ENCODE data around the gene ZBTB2. TPM values are rescaled to one million over a fixed set of nuclear protein-coding genes. Genes with fewer than 3 reads are reported as not detected.

ZBTB2 gene
- total and polyA plus RNA-seq, 2 experiments from 2014 or later = 10.6 to 17.3 TPM

DNA sequence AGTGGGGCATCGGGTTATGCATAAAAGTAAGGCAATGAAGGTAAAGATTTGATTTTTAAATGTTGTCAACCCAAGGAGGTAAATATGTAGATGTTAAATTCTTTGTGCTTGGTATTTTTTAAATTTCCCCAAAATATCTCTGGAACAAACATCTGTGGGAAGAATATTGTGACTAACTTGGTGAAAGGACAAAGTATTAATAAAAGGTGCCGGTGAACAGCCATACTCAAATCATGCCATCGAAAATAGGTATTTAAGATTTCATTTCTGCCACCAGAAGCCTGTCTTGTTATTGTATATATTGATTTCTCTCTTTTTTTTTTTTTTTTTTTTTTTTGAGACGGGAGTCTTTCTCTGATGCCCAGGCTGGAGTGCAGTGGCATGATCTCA is 12.6 kb upstream of the ZBTB2 start:
- no peak overlapping the region for H3K27ac ChIP-seq
- TF ChIP-seq EZH2 (IDR thresholded peaks at IDR 0.05; ENCODE audit: borderline replicate concordance) (no peak), EZH2phosphoT487 (IDR thresholded peaks at IDR 0.05; ENCODE audit: low read depth, severe bottlenecking, unreplicated experiment) (no peak)
- TF ChIP-seq, protein P1, sequence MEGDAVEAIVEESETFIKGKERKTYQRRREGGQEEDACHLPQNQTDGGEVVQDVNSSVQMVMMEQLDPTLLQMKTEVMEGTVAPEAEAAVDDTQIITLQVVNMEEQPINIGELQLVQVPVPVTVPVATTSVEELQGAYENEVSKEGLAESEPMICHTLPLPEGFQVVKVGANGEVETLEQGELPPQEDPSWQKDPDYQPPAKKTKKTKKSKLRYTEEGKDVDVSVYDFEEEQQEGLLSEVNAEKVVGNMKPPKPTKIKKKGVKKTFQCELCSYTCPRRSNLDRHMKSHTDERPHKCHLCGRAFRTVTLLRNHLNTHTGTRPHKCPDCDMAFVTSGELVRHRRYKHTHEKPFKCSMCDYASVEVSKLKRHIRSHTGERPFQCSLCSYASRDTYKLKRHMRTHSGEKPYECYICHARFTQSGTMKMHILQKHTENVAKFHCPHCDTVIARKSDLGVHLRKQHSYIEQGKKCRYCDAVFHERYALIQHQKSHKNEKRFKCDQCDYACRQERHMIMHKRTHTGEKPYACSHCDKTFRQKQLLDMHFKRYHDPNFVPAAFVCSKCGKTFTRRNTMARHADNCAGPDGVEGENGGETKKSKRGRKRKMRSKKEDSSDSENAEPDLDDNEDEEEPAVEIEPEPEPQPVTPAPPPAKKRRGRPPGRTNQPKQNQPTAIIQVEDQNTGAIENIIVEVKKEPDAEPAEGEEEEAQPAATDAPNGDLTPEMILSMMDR (IDR thresholded peaks at IDR 0.05; ENCODE audit: poor library complexity) = no peak
- H3K9me3 ChIP-seq (ENCODE audit: low read depth) = no peaks in the 10 kb centered on the region
- no peak overlapping the region for H3K4me2 ChIP-seq
- no peak for DNase-seq (ENCODE audit: low spot score)
- H3K36me3 ChIP-seq (replicated peaks; ENCODE audit: insufficient read depth, low read depth) = no peaks in the 10 kb centered on the region
- H3K27me3 ChIP-seq = no peaks in the 10 kb centered on the region
- 98% methylated on average over 3 of the region's 4 CpGs for WGBS (ENCODE audit: low lambda C conversion rate, missing lambda C conversion rate)
- no peak overlapping the region for H3K4me3 ChIP-seq
- H3K4me1 ChIP-seq (ENCODE audit: insufficient read depth) = peaks cover 5% of the 10 kb centered on the region
- no peak overlapping the region for H2AFZ ChIP-seq
- H4K20me1 ChIP-seq (ENCODE audit: insufficient read depth, poor library complexity, severe bottlenecking) = peaks cover 33% of the 10 kb centered on the region
- no peaks in the 10 kb centered on the region for H3K9me2 ChIP-seq (replicated peaks; ENCODE audit: insufficient read depth)
- H3K79me2 ChIP-seq = peaks cover 70% of the 10 kb centered on the region

DNA sequence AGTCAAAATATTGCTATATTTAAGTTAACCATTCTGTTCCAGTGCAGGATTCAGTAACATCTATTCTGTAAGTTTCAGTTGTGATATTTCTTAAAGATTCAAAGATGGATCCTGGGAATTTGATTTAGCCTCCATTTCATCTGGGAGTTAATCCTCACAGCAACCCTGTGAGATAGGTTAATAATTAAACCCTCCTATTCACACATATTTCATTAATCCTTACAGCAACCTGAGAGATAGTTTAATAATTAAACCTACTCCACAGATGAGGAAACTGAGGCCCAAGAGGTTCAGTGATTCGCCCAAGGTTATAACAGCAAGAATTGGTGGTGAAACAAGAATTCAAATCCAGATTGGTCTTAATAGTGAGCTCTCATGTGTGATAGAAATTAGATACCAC is 10.9 kb upstream of the ZBTB2 start:
- DNase-seq (ENCODE audit: low spot score) = no peak
- Histone ChIP-seq H2AFZ (no peak overlapping the region), H3K27me3 (no peaks in the 10 kb centered on the region), H3K4me3 (no peak overlapping the region), H3K36me3 (replicated peaks; ENCODE audit: insufficient read depth, low read depth) (no peaks in the 10 kb centered on the region), H3K9me2 (replicated peaks; ENCODE audit: insufficient read depth) (no peaks in the 10 kb centered on the region), H3K27ac (no peak overlapping the region), H4K20me1 (ENCODE audit: insufficient read depth, poor library complexity, severe bottlenecking) (peaks cover 49% of the 10 kb centered on the region), H3K79me2 (peaks cover 87% of the 10 kb centered on the region), H3K9me3 (ENCODE audit: low read depth) (no peaks in the 10 kb centered on the region), H3K4me1 (ENCODE audit: insufficient read depth) (peaks cover 5% of the 10 kb centered on the region), H3K4me2 (no peak overlapping the region)
- 96% methylated on average over 1 of the region's 1 CpG for WGBS (ENCODE audit: low lambda C conversion rate, missing lambda C conversion rate)
- TF ChIP-seq, protein P1 (IDR thresholded peaks at IDR 0.05; ENCODE audit: poor library complexity) = no peak
- TF ChIP-seq EZH2 (IDR thresholded peaks at IDR 0.05; ENCODE audit: borderline replicate concordance) (no peak), EZH2phosphoT487 (IDR thresholded peaks at IDR 0.05; ENCODE audit: low read depth, severe bottlenecking, unreplicated experiment) (no peak)

DNA sequence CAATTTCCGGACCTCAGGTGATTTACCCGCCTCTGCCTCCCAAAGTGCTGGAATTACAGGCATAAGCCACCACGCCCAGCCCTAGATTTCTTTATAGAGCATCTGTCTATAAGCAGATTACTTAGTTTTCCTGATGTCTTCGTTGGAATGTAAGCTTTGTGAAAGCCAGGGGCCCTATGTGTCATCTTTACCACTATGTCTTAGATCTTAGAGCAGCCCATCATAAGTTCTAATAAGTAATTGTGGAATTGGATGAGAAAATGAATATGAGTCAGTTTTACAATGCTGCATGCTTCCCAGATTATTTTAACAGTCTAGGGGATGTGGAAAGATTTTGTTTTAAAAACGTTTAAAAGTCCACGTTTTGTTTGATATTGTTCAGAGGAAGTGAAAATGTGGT is 9.1 kb upstream of the ZBTB2 start:
- Histone ChIP-seq H3K4me2 (no peak overlapping the region), H3K27ac (no peak overlapping the region), H3K27me3 (no peaks in the 10 kb centered on the region), H4K20me1 (ENCODE audit: insufficient read depth, poor library complexity, severe bottlenecking) (peaks cover 62% of the 10 kb centered on the region), H3K79me2 (peaks cover 96% of the 10 kb centered on the region), H2AFZ (no peak overlapping the region), H3K9me2 (replicated peaks; ENCODE audit: insufficient read depth) (no peaks in the 10 kb centered on the region), H3K4me3 (no peak overlapping the region), H3K9me3 (ENCODE audit: low read depth) (no peaks in the 10 kb centered on the region), H3K4me1 (ENCODE audit: insufficient read depth) (peaks cover 6% of the 10 kb centered on the region), H3K36me3 (replicated peaks; ENCODE audit: insufficient read depth, low read depth) (no peaks in the 10 kb centered on the region)
- TF ChIP-seq, protein P1 (IDR thresholded peaks at IDR 0.05; ENCODE audit: poor library complexity) = no peak
- TF ChIP-seq EZH2phosphoT487 (IDR thresholded peaks at IDR 0.05; ENCODE audit: low read depth, severe bottlenecking, unreplicated experiment) (no peak), EZH2 (IDR thresholded peaks at IDR 0.05; ENCODE audit: borderline replicate concordance) (no peak)
- no peak for DNase-seq (ENCODE audit: low spot score)
- WGBS (ENCODE audit: low lambda C conversion rate, missing lambda C conversion rate) = 87% methylated on average over 6 of the region's 6 CpGs

- peaks cover 11% of the 10 kb centered on the region for H3K4me1 ChIP-seq (ENCODE audit: insufficient read depth)
- H3K9me2 ChIP-seq (replicated peaks; ENCODE audit: insufficient read depth) = no peaks in the 10 kb centered on the region
- no peak overlapping the region for H3K4me3 ChIP-seq
- no peak for DNase-seq (ENCODE audit: low spot score)
- 73% methylated on average over 3 of the region's 3 CpGs for WGBS (ENCODE audit: low lambda C conversion rate, missing lambda C conversion rate)
- no peak overlapping the region for H3K4me2 ChIP-seq
- H3K27me3 ChIP-seq = no peaks in the 10 kb centered on the region
- no peak overlapping the region for H2AFZ ChIP-seq
- no peaks in the 10 kb centered on the region for H3K36me3 ChIP-seq (replicated peaks; ENCODE audit: insufficient read depth, low read depth)
- TF ChIP-seq EZH2phosphoT487 (IDR thresholded peaks at IDR 0.05; ENCODE audit: low read depth, severe bottlenecking, unreplicated experiment) = no peak
- TF ChIP-seq EZH2 (IDR thresholded peaks at IDR 0.05; ENCODE audit: borderline replicate concordance) = no peak
- TF ChIP-seq, protein P1 (IDR thresholded peaks at IDR 0.05; ENCODE audit: poor library complexity) = no peak
- no peaks in the 10 kb centered on the region for H3K9me3 ChIP-seq (ENCODE audit: low read depth)
- H3K27ac ChIP-seq = no peak overlapping the region
- peaks cover 69% of the 10 kb centered on the region for H4K20me1 ChIP-seq (ENCODE audit: insufficient read depth, poor library complexity, severe bottlenecking)
- H3K79me2 ChIP-seq = peaks cover 96% of the 10 kb centered on the region
Measured at GRCh38 chr6:151399679-151400078, 8.3 kb upstream of the ZBTB2 start.

All from hepatocyte (in vitro differentiated cells).